GM21515 (cell line): Measurements from ENCODE around the gene FSD2.

Source experiments
- ATAC-seq: cut with Tn5 transposase; IDR thresholded peaks from one replicate; pipeline ENCODE4 v1.9.1; 2021; ENCODE audit not compliant: unreplicated experiment

Gene FSD2, protein sequence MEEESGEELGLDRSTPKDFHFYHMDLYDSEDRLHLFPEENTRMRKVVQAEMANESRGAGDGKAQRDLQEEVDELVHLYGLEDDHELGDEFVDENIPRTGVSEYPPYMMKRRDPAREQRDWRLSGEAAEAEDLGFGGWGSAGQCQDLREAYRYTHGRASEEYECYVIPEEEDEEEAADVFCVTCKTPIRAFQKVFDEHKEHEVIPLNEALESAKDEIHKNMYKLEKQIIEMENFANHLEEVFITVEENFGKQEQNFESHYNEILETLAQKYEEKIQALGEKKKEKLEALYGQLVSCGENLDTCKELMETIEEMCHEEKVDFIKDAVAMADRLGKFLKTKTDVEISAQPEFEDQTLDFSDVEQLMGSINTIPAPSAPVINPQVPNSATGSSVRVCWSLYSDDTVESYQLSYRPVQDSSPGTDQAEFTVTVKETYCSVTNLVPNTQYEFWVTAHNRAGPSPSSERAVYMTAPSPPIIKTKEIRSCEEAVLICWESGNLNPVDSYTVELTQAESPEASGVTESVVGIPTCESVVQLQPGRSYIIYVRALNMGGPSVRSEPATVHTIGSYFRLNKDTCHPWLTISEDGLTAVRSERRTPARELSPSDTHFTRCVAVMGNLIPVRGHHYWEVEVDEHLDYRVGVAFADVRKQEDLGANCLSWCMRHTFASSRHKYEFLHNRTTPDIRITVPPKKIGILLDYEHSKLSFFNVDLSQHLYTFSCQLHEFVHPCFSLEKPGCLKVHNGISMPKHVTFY

DNA sequence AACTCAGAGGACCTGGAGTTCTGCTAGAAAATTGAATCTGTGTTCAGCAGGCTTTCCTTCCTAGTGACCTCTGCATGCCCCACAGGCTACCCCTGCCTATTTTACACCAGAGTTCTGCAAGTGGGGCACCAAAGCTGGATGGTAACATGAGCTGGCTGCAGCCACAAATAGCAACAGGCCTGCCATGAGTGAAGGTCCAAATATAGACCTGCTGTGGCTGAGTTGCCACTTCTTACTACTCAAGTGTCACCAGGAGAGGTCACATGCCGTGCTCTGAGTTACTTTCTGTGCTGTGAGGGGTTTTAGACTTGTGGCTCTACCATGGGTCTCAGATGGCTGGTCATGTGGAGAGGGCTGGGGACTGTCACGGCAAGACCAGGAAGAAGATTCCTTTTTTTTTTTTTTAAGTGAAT is at the start of gene FSD2:
TSS of gene FSD2 (minus strand) at position 76 of the 413 bp plus-strand sequence. CDS start 18,679 bp downstream, outside the sequence.
- ATAC-seq, result peak; percentile 38

GRCh38 chr15:82854554-82854953 is 48.7 kb upstream of the FSD2 start:
- ATAC-seq, result no peak

- ATAC-seq, result no peak
Measured at GRCh38 chr15:82852941-82853561, 47.2 kb upstream of the FSD2 start.

- no peak for ATAC-seq
Measured at GRCh38 chr15:82851981-82852511, 46.2 kb upstream of the FSD2 start.

DNA sequence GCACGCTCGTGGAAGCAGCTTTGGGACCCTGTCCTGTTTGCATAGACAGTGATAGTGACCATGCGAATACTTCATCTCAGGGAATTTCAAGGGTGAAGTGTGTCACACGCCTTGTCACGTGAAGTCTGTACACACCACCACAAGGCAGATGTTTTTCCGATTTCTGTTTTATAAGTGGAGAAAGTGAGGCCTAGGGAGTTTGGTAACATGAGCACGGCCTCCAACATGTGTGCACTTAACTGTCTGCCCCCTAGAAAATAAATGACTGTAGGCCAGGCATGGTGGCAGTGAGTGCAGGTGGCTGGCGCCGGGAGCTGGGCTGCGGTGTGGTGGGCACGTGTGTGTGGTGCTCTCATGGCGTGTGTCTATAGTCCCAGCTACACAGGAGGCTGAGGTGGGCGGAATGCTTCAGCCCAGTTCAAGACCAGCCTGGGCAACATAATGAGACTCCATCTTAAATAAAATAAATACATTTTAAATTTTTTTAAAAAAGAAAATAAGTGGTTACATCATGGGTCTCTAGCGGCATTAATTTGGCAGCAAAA is 45.5 kb upstream of the FSD2 start:
- no peak for ATAC-seq

- no peak for ATAC-seq
Measured at GRCh38 chr15:82850731-82851130, 44.9 kb upstream of the FSD2 start.

- no peak for ATAC-seq
Measured at GRCh38 chr15:82849556-82850512, 44.0 kb upstream of the FSD2 start.

GRCh38 chr15:82848241-82848993 is 42.5 kb upstream of the FSD2 start:
- no peak for ATAC-seq

DNA sequence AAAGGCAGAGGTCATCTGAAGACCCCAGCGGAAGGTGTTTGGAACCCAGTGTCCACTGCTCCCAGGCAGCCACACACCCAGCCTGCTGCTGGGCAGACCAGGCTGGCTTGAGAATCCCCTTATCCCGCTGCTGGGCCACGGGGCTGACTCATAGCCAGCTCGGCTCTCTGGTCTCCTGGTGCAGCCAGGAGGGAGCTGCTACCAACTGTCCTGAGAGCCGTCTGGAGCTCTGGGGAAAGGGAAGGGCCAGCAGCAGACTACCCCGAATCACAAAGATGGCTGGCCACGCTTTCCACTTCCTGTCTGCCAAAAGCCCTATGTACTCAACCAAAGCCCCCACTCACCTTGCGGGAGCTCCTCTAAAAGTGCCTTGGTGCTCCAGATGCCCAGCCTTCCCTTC is 41.8 kb upstream of the FSD2 start:
- ATAC-seq, result no peak

- ATAC-seq, result no peak
Measured at GRCh38 chr15:82846621-82847020, 40.8 kb upstream of the FSD2 start.

GRCh38 chr15:82845686-82846085 is 39.8 kb upstream of the FSD2 start:
- ATAC-seq, result no peak

DNA sequence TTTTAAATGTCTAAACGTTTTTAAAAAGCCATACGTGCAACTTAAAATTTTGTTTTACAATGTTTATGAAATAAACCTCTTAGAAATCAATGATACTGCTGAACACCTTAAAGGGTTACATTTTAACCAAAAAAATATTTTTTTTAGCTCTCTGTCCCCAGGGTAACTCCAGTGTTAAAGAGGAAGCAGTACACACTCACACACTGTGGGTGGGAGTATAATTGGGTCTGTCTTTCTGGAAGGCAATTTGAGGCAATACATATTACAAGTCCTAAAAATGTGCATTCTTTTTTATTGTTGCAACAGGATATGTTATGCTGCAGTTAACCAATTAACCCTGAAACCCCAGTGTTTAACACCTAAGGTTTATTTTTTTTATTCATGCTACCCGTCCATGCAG is 37.7 kb upstream of the FSD2 start:
- ATAC-seq, result no peak

- ATAC-seq, result no peak
Measured at GRCh38 chr15:82840166-82840565, 34.3 kb upstream of the FSD2 start.

DNA sequence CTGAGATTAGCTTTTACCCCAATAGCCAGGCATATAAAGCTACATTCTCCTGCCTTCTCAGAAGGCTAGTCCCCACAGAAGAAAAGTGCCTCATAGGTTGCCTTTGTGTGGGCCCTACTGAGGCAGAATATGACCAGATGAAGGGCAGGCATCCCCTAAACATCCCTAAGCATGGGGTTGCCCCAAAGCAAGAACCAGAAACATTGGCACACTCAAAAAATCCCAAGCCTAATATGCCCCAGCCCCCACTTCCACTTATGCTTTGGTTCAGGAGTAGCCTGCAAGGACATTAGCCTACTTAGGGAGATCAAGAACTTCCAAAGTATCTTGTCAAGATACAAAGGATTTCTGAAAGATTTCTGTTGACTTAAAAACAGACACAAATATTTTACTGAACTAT is 33.3 kb upstream of the FSD2 start:
- ATAC-seq, result no peak

- no peak for ATAC-seq
Measured at GRCh38 chr15:82838096-82838735, 32.3 kb upstream of the FSD2 start.

GRCh38 chr15:82835391-82835917 is 29.6 kb upstream of the FSD2 start:
- no peak for ATAC-seq

DNA sequence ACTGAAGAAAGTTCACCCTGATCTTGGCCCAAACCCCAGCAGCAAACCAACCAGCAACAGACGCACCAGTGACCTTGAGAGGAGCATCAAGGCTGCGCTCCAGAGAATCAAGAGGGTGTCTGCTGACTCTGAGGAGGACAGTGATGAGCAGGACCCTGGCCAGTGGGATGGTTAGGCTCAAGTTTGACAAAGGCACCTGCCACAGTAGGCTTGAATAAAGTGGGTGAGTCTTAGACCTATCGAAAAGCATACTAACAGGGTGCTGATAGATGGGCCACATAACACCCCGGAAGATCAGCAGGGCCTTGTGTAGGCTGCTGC is 27.5 kb upstream of the FSD2 start:
- ATAC-seq, result no peak

DNA sequence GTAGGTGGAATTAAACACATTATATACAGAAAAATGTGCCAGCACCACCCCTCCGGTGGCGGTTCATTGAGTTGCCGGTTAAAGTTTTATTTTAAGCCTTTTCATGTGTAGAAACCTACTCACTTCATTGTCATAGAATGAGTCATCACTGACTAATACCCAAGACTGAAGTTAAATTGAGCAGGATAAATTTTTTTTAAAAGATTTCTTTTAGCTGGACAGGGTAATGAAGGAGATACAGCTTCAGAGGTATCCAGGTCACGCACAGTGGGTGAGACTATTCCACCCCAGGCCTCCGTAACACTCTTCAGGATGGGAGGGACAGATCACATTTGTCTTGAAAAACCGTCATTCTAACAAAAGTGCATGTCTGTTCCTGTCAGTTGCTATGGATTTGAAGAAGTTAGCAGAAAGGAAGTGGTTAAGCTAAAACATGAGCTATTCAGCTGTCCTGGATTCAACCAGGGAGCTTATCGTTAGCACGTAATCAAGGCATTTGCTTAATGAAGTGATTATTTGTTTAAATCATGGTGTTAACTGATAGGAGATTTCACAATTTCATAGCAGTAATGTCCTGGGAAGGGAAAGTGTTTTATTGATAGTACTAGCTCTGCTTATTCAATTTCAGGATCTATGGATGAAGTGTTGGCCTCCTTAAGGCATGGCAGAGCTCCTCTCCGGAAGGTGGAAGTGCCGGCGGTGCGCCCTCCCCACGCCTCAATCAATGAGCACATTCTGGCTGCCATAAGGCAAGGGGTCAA is 26.9 kb upstream of the FSD2 start:
- peak; percentile 79 for ATAC-seq
